Measurements from ENCODE around the gene DLST.

DLST gene

DNA sequence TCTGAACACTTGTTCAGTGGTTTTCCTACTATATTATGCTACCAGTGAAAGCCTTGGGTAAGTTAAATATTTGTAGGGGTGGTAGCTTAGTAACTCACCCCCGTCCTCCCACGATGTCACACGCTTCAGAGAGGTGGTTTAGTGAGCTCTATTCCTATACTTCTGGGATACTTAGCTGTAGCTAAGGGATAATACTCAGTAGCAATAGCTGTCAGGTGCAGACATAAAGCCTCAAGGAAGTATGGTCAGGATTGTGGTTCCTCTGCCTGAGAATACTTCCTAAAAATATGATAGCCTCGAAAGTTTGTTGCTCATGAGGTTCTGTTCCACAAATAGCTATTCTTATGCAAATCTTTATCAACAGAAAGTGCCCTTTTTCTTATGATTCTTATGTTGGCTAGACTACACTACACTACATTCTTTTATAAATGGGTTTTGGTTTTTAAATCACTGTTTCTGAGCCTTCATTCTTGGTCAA is 11.9 kb downstream of the DLST start:
- DNase-seq (ENCODE audit: low read depth), result no peak
- TF ChIP-seq POLR2A (IDR thresholded peaks at IDR 0.05; ENCODE audit: extremely low read depth, insufficient read length) (no peak), MYC (IDR thresholded peaks at IDR 0.05; ENCODE audit: low read depth, low read length) (no peak)
- TF ChIP-seq, protein P1, sequence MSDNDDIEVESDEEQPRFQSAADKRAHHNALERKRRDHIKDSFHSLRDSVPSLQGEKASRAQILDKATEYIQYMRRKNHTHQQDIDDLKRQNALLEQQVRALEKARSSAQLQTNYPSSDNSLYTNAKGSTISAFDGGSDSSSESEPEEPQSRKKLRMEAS (IDR thresholded peaks at IDR 0.05; ENCODE audit: low read depth, low read length), result no peak
- H3K4me3 ChIP-seq (ENCODE audit: low read depth, low read length), result no peak overlapping the region

DNA sequence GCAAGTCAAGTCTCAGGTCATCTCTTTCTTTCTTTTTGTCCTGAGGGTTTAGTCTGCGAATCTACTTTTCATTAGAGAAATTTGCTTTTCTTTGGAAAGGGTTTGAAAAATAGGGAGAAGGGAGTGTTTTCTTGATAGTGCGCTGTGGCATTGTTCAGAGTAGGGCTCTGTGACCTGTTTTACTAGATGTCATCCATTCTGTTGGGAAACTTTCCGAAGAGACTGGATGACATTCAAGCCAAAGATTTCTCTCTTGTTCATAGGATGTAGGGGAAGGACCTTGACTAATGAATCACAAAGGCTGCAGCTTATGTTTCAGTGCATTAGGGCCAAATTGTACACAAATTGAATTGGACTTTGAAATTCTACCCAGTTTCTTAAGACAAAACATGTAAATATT is 14.7 kb downstream of the DLST start:
- TF ChIP-seq, protein P1 (IDR thresholded peaks at IDR 0.05; ENCODE audit: low read depth, low read length), result no peak
- TF ChIP-seq POLR2A (IDR thresholded peaks at IDR 0.05; ENCODE audit: extremely low read depth, insufficient read length) (no peak), MYC (IDR thresholded peaks at IDR 0.05; ENCODE audit: low read depth, low read length) (no peak), CTCF (IDR thresholded peaks at IDR 0.05; ENCODE audit: low read depth, low read length) (no peak)
- no peak overlapping the region for H3K4me3 ChIP-seq (ENCODE audit: low read depth, low read length)
- no peak for DNase-seq (ENCODE audit: low read depth)

DNA sequence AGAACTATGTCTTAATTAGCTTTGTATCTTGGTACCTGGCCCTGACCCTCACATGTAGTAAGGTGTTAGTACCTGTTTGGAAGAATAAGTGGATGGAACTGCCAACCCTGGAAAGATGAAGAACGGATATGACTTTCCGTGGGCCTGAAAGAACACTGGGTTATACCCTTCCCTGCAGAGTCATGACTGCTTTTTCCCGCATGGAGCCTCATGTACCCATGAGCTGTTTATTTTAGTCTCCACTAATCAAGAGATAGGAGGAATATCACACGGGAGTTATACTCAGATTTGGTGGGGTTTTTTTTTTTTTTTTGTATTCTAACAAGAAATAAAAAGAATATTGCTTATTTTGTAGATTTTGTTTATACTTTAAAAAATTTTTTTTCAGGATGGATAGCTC is 15.9 kb downstream of the DLST start:
- DNase-seq (ENCODE audit: low read depth), result no peak
- H3K4me3 ChIP-seq (ENCODE audit: low read depth, low read length), result no peak overlapping the region
- TF ChIP-seq, protein P1 (IDR thresholded peaks at IDR 0.05; ENCODE audit: low read depth, low read length), result no peak
- TF ChIP-seq POLR2A (IDR thresholded peaks at IDR 0.05; ENCODE audit: extremely low read depth, insufficient read length), result no peak
- no peak for TF ChIP-seq CTCF (IDR thresholded peaks at IDR 0.05; ENCODE audit: low read depth, low read length)
- TF ChIP-seq MYC (IDR thresholded peaks at IDR 0.05; ENCODE audit: low read depth, low read length), result no peak

- no peak overlapping the region for H3K4me3 ChIP-seq (ENCODE audit: low read depth, low read length)
- TF ChIP-seq CTCF (IDR thresholded peaks at IDR 0.05; ENCODE audit: low read depth, low read length), result no peak
- no peak for TF ChIP-seq MYC (IDR thresholded peaks at IDR 0.05; ENCODE audit: low read depth, low read length)
- no peak for TF ChIP-seq POLR2A (IDR thresholded peaks at IDR 0.05; ENCODE audit: extremely low read depth, insufficient read length)
- TF ChIP-seq, protein P1 (IDR thresholded peaks at IDR 0.05; ENCODE audit: low read depth, low read length), result no peak
- DNase-seq (ENCODE audit: low read depth), result no peak
Observed at GRCh38 chr14:74898083-74898482, 16.4 kb downstream of the DLST start.

GRCh38 chr14:74898694-74899093 is 17.0 kb downstream of the DLST start:
- no peak for DNase-seq (ENCODE audit: low read depth)
- TF ChIP-seq, protein P1 (IDR thresholded peaks at IDR 0.05; ENCODE audit: low read depth, low read length), result no peak
- no peak for TF ChIP-seq MYC (IDR thresholded peaks at IDR 0.05; ENCODE audit: low read depth, low read length)
- TF ChIP-seq POLR2A (IDR thresholded peaks at IDR 0.05; ENCODE audit: extremely low read depth, insufficient read length), result no peak
- no peak for TF ChIP-seq CTCF (IDR thresholded peaks at IDR 0.05; ENCODE audit: low read depth, low read length)
- no peak overlapping the region for H3K4me3 ChIP-seq (ENCODE audit: low read depth, low read length)

DNA sequence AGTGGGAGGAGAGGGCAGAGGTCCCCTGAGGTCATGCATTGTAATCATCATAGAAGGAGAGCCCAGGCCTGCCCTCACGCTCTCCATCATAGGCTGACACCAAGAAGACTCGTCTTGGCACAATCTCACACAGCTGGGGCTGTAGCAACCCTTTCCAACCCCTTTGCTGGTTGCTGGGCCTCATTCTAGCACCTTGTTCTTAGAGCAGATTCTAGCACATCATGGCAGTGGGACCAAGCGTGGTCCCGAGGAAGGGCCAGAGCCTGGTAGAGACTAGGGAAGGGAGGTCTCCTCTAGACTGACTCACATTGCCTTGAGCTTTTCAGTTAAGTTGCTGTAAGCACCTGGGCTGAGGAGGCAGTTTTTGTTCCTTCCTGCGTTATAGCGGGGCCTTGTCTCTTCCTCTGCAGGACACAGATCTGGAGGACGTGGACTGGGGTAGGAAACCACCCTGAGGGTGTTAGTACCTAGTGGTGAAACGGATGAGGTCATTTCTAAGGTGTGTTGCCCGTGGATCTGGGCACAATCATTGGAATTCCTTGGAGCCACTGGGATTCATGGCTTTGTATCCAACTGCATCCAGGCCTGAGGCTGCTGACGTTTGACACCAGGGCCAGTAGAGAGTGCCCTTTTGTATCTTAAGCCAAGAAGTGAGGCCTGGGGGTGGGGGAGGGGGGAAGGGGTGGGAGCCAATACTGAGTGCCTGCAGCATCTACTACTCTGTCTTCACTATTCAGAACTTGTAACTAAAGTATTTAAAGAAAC is 21.4 kb downstream of the DLST start:
- DNase-seq (ENCODE audit: low read depth), result no peak
- TF ChIP-seq, protein P1 (IDR thresholded peaks at IDR 0.05; ENCODE audit: low read depth, low read length), result no peak
- no peak for TF ChIP-seq CTCF (IDR thresholded peaks at IDR 0.05; ENCODE audit: low read depth, low read length)
- H3K4me3 ChIP-seq (ENCODE audit: low read depth, low read length), result no peak overlapping the region

Data from NB4 (cell line).